ENCODE data around the gene PCBP3.
"Not testable (repeated sequence)": the region's sequence is repeated elsewhere in the genome, so short reads cannot be mapped to it uniquely, and the experiment has no call there.

Gene PCBP3

GRCh38 chr21:45698493-45699184, 55.1 kb downstream of the PCBP3 start:
- no peak for DNase-seq

- DNase-seq: no peak
Measured at GRCh38 chr21:45699251-45699942, 55.9 kb downstream of the PCBP3 start.

- no peak for DNase-seq
Measured at GRCh38 chr21:45699966-45700365, 56.4 kb downstream of the PCBP3 start.

GRCh38 chr21:45700461-45700860, 56.9 kb downstream of the PCBP3 start:
- no peak for DNase-seq

GRCh38 chr21:45704311-45705108, 61.0 kb downstream of the PCBP3 start:
- DNase-seq: no peak

GRCh38 chr21:45706299-45706698, 62.8 kb downstream of the PCBP3 start:
- DNase-seq: no peak

GRCh38 chr21:45709173-45709572, 65.6 kb downstream of the PCBP3 start:
- DNase-seq: no peak

- no peak for DNase-seq
Measured at GRCh38 chr21:45709696-45710268, 66.3 kb downstream of the PCBP3 start.

- not testable (repeated sequence) for DNase-seq
Measured at GRCh38 chr21:45710306-45710705, 66.8 kb downstream of the PCBP3 start.

GRCh38 chr21:45713613-45714012, 70.1 kb downstream of the PCBP3 start:
- DNase-seq: no peak

- DNase-seq: no peak
Measured at GRCh38 chr21:45715441-45715840, 71.9 kb downstream of the PCBP3 start.

- DNase-seq: no peak
Measured at GRCh38 chr21:45718413-45718812, 74.9 kb downstream of the PCBP3 start.

GRCh38 chr21:45719177-45719802, 75.8 kb downstream of the PCBP3 start:
- DNase-seq: no peak

GRCh38 chr21:45720204-45720603, 76.7 kb downstream of the PCBP3 start:
- not testable (repeated sequence) for DNase-seq

GRCh38 chr21:45721671-45722070, 78.1 kb downstream of the PCBP3 start:
- DNase-seq: no peak

GRCh38 chr21:45723049-45723958, 79.8 kb downstream of the PCBP3 start:
- no peak for DNase-seq

- no peak for DNase-seq
Measured at GRCh38 chr21:45724345-45724961, 80.9 kb downstream of the PCBP3 start.

GRCh38 chr21:45724994-45725843, 81.7 kb downstream of the PCBP3 start:
- no peak for DNase-seq

GRCh38 chr21:45725844-45726200, 82.3 kb downstream of the PCBP3 start:
- no peak for DNase-seq

GRCh38 chr21:45726438-45726837, 82.9 kb downstream of the PCBP3 start:
- DNase-seq: no peak

All from CD4-positive, alpha-beta T cell treated with Interferon alpha-2 for 1 hour (primary cell).